ENCODE results near the gene NUP50. TPM values are rescaled to one million over a fixed set of nuclear protein-coding genes. Genes with fewer than 3 reads are reported as not detected.

The NUP50 gene
- total and polyA plus RNA-seq, 2 donors (not counting 1 experiment from before 2014, with no cell fraction given) = 9.1 to 105 TPM

- intact Hi-C loops (cut with micrococcal nuclease) = no loop called here
Observed at GRCh38 chr22:45150139-45150538, 13.6 kb upstream of the NUP50 start.

GRCh38 chr22:45151503-45151902, 12.2 kb upstream of the NUP50 start:
- CTCF ChIA-PET = no interaction called here
- H4K20me1 ChIP-seq (ENCODE audit: control insufficient read depth, insufficient read depth, low read length, poor library complexity, severe bottlenecking) = no peaks in the 10 kb centered on the region
- Mint-ChIP-seq H3K27ac (no peak overlapping the region), H3K9me3 (ENCODE audit: insufficient read depth) (no peaks in the 10 kb centered on the region), H3K4me3 (no peak overlapping the region), H3K27me3 (no peaks in the 10 kb centered on the region), H3K4me1 (no peaks in the 10 kb centered on the region)
- TF ChIP-seq EZH2 (IDR thresholded peaks at IDR 0.05; ENCODE audit: borderline replicate concordance, insufficient read depth, low read depth, low read length, poor library complexity, severe bottlenecking) (no peak), CTCF (IDR thresholded peaks at IDR 0.05) (no peak)
- POLR2A ChIA-PET = no interaction called here
- H3K27ac ChIP-seq (ENCODE audit: low read length in 2 of 2) = no peak overlapping the region
- peaks cover 0 to 3% of the 10 kb centered on the region in 2 experiments for H3K36me3 ChIP-seq (replicated peaks in 1 of 2; ENCODE audit: control extremely low read depth in 1 of 2, control insufficient read depth in 1 of 2, extremely low read depth in 1 of 2, insufficient read depth in 2 of 2, low read length in 1 of 2)
- H3K27me3 ChIP-seq (replicated peaks in 1 of 4; ENCODE audit: control extremely low read depth in 1 of 4, control insufficient read depth in 3 of 4, insufficient read depth in 4 of 4, low read length in 3 of 4) = no peaks in the 10 kb centered on the region
- WGBS (ENCODE audit: insufficient coverage) = 14% methylated on average over 5 of the region's 6 CpGs
- DNase-seq (no peak), ATAC-seq (ENCODE audit: low read depth) (no peak)
- H3K9me3 ChIP-seq (ENCODE audit: control extremely low read depth in 1 of 3, control insufficient read depth in 2 of 3, insufficient read depth in 1 of 3, low read length in 2 of 3) = no peaks in the 10 kb centered on the region
- H3K79me2 ChIP-seq (ENCODE audit: control insufficient read depth, insufficient read depth, low read length) = no peaks in the 10 kb centered on the region
- intact Hi-C loops (cut with micrococcal nuclease) = no loop called here
- H3K4me2 ChIP-seq (replicated peaks; ENCODE audit: low read depth, low read length, poor library complexity, severe bottlenecking) = no peak overlapping the region
- H3K4me1 ChIP-seq (ENCODE audit: control insufficient read depth in 2 of 2, insufficient read depth in 2 of 2, low read length in 2 of 2) = no peaks in the 10 kb centered on the region
- no peak overlapping the region for H2AFZ ChIP-seq (ENCODE audit: insufficient read depth, low read depth, low read length, poor library complexity, severe bottlenecking)
- H3K4me3 ChIP-seq (ENCODE audit: control extremely low read depth in 1 of 5, extremely low read depth in 1 of 5, insufficient read depth in 1 of 5, low read depth in 2 of 5, low read length in 4 of 5) = no peak overlapping the region
- no peak overlapping the region for H3K9ac ChIP-seq (ENCODE audit: low read length)

More at GRCh38 chr22:45150139-45150538, 13.6 kb upstream of the NUP50 start:
- no peak for TF ChIP-seq EZH2 (IDR thresholded peaks at IDR 0.05; ENCODE audit: borderline replicate concordance, insufficient read depth, low read depth, low read length, poor library complexity, severe bottlenecking)
- no peak for TF ChIP-seq CTCF (IDR thresholded peaks at IDR 0.05)
- Histone ChIP-seq H3K4me3 (ENCODE audit: control extremely low read depth in 1 of 5, extremely low read depth in 1 of 5, insufficient read depth in 1 of 5, low read depth in 2 of 5, low read length in 4 of 5) (no peak overlapping the region), H3K79me2 (ENCODE audit: control insufficient read depth, insufficient read depth, low read length) (no peaks in the 10 kb centered on the region), H3K4me2 (replicated peaks; ENCODE audit: low read depth, low read length, poor library complexity, severe bottlenecking) (no peak overlapping the region), H3K27ac (ENCODE audit: low read length in 2 of 2) (no peak overlapping the region), H3K36me3 (replicated peaks in 1 of 2; ENCODE audit: control extremely low read depth in 1 of 2, control insufficient read depth in 1 of 2, extremely low read depth in 1 of 2, insufficient read depth in 2 of 2, low read length in 1 of 2) (no peaks in the 10 kb centered on the region), H3K9ac (ENCODE audit: low read length) (no peak overlapping the region), H4K20me1 (ENCODE audit: control insufficient read depth, insufficient read depth, low read length, poor library complexity, severe bottlenecking) (no peaks in the 10 kb centered on the region), H3K4me1 (ENCODE audit: control insufficient read depth in 2 of 2, insufficient read depth in 2 of 2, low read length in 2 of 2) (no peaks in the 10 kb centered on the region), H2AFZ (ENCODE audit: insufficient read depth, low read depth, low read length, poor library complexity, severe bottlenecking) (no peak overlapping the region), H3K9me3 (ENCODE audit: control extremely low read depth in 1 of 3, control insufficient read depth in 2 of 3, insufficient read depth in 1 of 3, low read length in 2 of 3) (no peaks in the 10 kb centered on the region), H3K27me3 (replicated peaks in 1 of 4; ENCODE audit: control extremely low read depth in 1 of 4, control insufficient read depth in 3 of 4, insufficient read depth in 4 of 4, low read length in 3 of 4) (no peaks in the 10 kb centered on the region)
- no peak for ATAC-seq (ENCODE audit: low read depth)
- Mint-ChIP-seq H3K9me3 (ENCODE audit: insufficient read depth) (no peaks in the 10 kb centered on the region), H3K4me1 (no peaks in the 10 kb centered on the region), H3K27me3 (no peaks in the 10 kb centered on the region), H3K4me3 (no peak overlapping the region), H3K27ac (no peak overlapping the region)
- no CpG with 5 or more reads among the region's 2 CpGs for WGBS (ENCODE audit: insufficient coverage)
- no peak for DNase-seq
- ChIA-PET POLR2A (no interaction called here), CTCF (no interaction called here)
